Measurements from ENCODE around the gene ALDH4A1. TPM values are rescaled to one million over a fixed set of nuclear protein-coding genes. Genes with fewer than 3 reads are reported as not detected.

Gene ALDH4A1
- polyA plus RNA-seq, 3 donors from 2014 or later: 1.7 to 6.7 (median 3.8) TPM

GRCh38 chr1:18934205-18935000 is 32.0 kb upstream of the ALDH4A1 start:
- Mint-ChIP-seq H3K27ac (peak overlapping the region in 5 of 6 donors; percentile 11 to 82 (median 36)), H3K9me3 (no peaks in the 10 kb centered on the region), H3K4me3 (peak overlapping the region in 1 of 5 donors; percentile 2), H3K36me3 (no peaks in the 10 kb centered on the region), H3K4me1 (peaks cover 65 to 76% of the 10 kb centered on the region in 2 donors), H3K27me3 (ENCODE audit: low read depth in 3 of 3) (peaks cover 0 to 10% (median 4%) of the 10 kb centered on the region in 3 donors)
- DNase-seq: no peak

- Mint-ChIP-seq H3K27me3 (ENCODE audit: low read depth in 3 of 3) (peaks cover 1 to 8% (median 5%) of the 10 kb centered on the region in 3 donors), H3K36me3 (no peaks in the 10 kb centered on the region), H3K27ac (peak overlapping the region in 2 of 6 donors; percentile 13 to 37), H3K4me3 (no peak overlapping the region), H3K4me1 (peaks cover 77 to 84% of the 10 kb centered on the region in 2 donors), H3K9me3 (no peaks in the 10 kb centered on the region)
- DNase-seq: no peak
Observed at GRCh38 chr1:18932879-18933278, 30.5 kb upstream of the ALDH4A1 start.

GRCh38 chr1:18932387-18932786 is 30.0 kb upstream of the ALDH4A1 start:
- DNase-seq: no peak
- no peaks in the 10 kb centered on the region for H3K9me3 Mint-ChIP-seq

GRCh38 chr1:18931730-18932129 is 29.4 kb upstream of the ALDH4A1 start:
- Mint-ChIP-seq H3K27me3 (ENCODE audit: low read depth in 3 of 3) (peaks cover 8 to 12% (median 8%) of the 10 kb centered on the region in 3 donors), H3K9me3 (no peaks in the 10 kb centered on the region), H3K4me3 (peak overlapping the region in 2 of 5 donors; percentile 22 to 45), H3K36me3 (no peaks in the 10 kb centered on the region), H3K4me1 (peaks cover 82 to 90% of the 10 kb centered on the region in 2 donors), H3K27ac (peak overlapping the region in 4 of 6 donors; percentile 70 to 86 (median 72))
- DNase-seq: no peak

More at GRCh38 chr1:18932387-18932786, 30.0 kb upstream of the ALDH4A1 start:
- Mint-ChIP-seq H3K27ac (peak overlapping the region in 3 of 6 donors; percentile 13 to 86 (median 37)), H3K4me3 (no peak overlapping the region), H3K27me3 (ENCODE audit: low read depth in 3 of 3) (peaks cover 5 to 9% (median 5%) of the 10 kb centered on the region in 3 donors), H3K36me3 (no peaks in the 10 kb centered on the region), H3K4me1 (peaks cover 82 to 87% of the 10 kb centered on the region in 2 donors)

GRCh38 chr1:18929686-18930085 is 27.3 kb upstream of the ALDH4A1 start:
- Mint-ChIP-seq H3K36me3 (peaks cover 3 to 4% (median 3%) of the 10 kb centered on the region in 3 donors), H3K9me3 (no peaks in the 10 kb centered on the region), H3K27me3 (ENCODE audit: low read depth in 3 of 3) (peaks cover 13 to 16% (median 14%) of the 10 kb centered on the region in 3 donors), H3K4me1 (peaks cover 83 to 87% of the 10 kb centered on the region in 2 donors), H3K27ac (peak overlapping the region in 4 of 6 donors; percentile 69 to 89 (median 82)), H3K4me3 (peak overlapping the region; percentile 18 to 62 (median 42))
- DNase-seq: no peak

GRCh38 chr1:18928985-18929384 is 26.6 kb upstream of the ALDH4A1 start:
- H3K27me3 Mint-ChIP-seq (ENCODE audit: low read depth in 3 of 3): peaks cover 13 to 18% (median 14%) of the 10 kb centered on the region in 3 donors

GRCh38 chr1:18928406-18928805 is 26.1 kb upstream of the ALDH4A1 start:
- DNase-seq: no peak
- peak overlapping the region; percentile 88 to 99 (median 98) for H3K27ac Mint-ChIP-seq
- peaks cover 89 to 95% of the 10 kb centered on the region in 2 donors for H3K4me1 Mint-ChIP-seq
- H3K36me3 Mint-ChIP-seq: peaks cover 3 to 4% (median 3%) of the 10 kb centered on the region in 3 donors
- peak overlapping the region; percentile 90 to 95 (median 93) for H3K4me3 Mint-ChIP-seq
- H3K27me3 Mint-ChIP-seq (ENCODE audit: low read depth in 3 of 3): peaks cover 13 to 20% (median 14%) of the 10 kb centered on the region in 3 donors
- no peaks in the 10 kb centered on the region for H3K9me3 Mint-ChIP-seq

More at GRCh38 chr1:18928985-18929384, 26.6 kb upstream of the ALDH4A1 start:
- Mint-ChIP-seq H3K27ac (peak overlapping the region in 5 of 6 donors; percentile 59 to 99 (median 98)), H3K36me3 (peaks cover 3 to 4% (median 3%) of the 10 kb centered on the region in 3 donors), H3K9me3 (no peaks in the 10 kb centered on the region), H3K4me3 (peak overlapping the region; percentile 12 to 95 (median 35)), H3K4me1 (peaks cover 85 to 89% of the 10 kb centered on the region in 2 donors)
- DNase-seq: no peak

GRCh38 chr1:18927654-18928272 is 25.4 kb upstream of the ALDH4A1 start:
- DNase-seq: peak; percentile 53 to 59 (median 53)
- Mint-ChIP-seq H3K9me3 (no peaks in the 10 kb centered on the region), H3K27ac (peak overlapping the region; percentile 88 to 99 (median 98))

GRCh38 chr1:18927082-18927653 is 24.8 kb upstream of the ALDH4A1 start:
- DNase-seq: peak in 1 of 3 donors; percentile 25
- Mint-ChIP-seq H3K9me3 (no peaks in the 10 kb centered on the region), H3K27me3 (ENCODE audit: low read depth in 3 of 3) (peaks cover 12 to 17% (median 17%) of the 10 kb centered on the region in 3 donors), H3K4me3 (peak overlapping the region; percentile 90 to 95 (median 93)), H3K36me3 (peaks cover 3 to 4% (median 3%) of the 10 kb centered on the region in 3 donors), H3K27ac (peak overlapping the region; percentile 95 to 99 (median 98)), H3K4me1 (peaks cover 94% of the 10 kb centered on the region in 2 donors)

More at GRCh38 chr1:18927654-18928272, 25.4 kb upstream of the ALDH4A1 start:
- H3K4me1 Mint-ChIP-seq: peaks cover 94 to 98% of the 10 kb centered on the region in 2 donors
- H3K27me3 Mint-ChIP-seq (ENCODE audit: low read depth in 3 of 3): peaks cover 12 to 17% (median 17%) of the 10 kb centered on the region in 3 donors
- H3K36me3 Mint-ChIP-seq: peaks cover 3 to 4% (median 3%) of the 10 kb centered on the region in 3 donors
- H3K4me3 Mint-ChIP-seq: peak overlapping the region; percentile 90 to 95 (median 93)

- H3K27me3 Mint-ChIP-seq (ENCODE audit: low read depth in 3 of 3): peaks cover 12 to 17% (median 17%) of the 10 kb centered on the region in 3 donors
- H3K4me1 Mint-ChIP-seq: peaks cover 87 to 91% of the 10 kb centered on the region in 2 donors
- peak overlapping the region; percentile 90 to 95 (median 93) for H3K4me3 Mint-ChIP-seq
- peak; percentile 84 to 86 (median 85) for DNase-seq
- peak overlapping the region; percentile 95 to 99 (median 98) for H3K27ac Mint-ChIP-seq
- H3K9me3 Mint-ChIP-seq: no peaks in the 10 kb centered on the region
- H3K36me3 Mint-ChIP-seq: peaks cover 3 to 4% (median 3%) of the 10 kb centered on the region in 3 donors
Observed at GRCh38 chr1:18926315-18927081, 24.1 kb upstream of the ALDH4A1 start.

- peak overlapping the region; percentile 72 to 96 (median 88) for H3K27ac Mint-ChIP-seq
- peak overlapping the region; percentile 56 to 84 (median 58) for H3K4me3 Mint-ChIP-seq
- H3K27me3 Mint-ChIP-seq (ENCODE audit: low read depth in 3 of 3): peaks cover 12 to 17% (median 17%) of the 10 kb centered on the region in 3 donors
- H3K4me1 Mint-ChIP-seq: peaks cover 77 to 86% of the 10 kb centered on the region in 2 donors
- H3K36me3 Mint-ChIP-seq: peaks cover 3 to 4% (median 3%) of the 10 kb centered on the region in 3 donors
- H3K9me3 Mint-ChIP-seq: no peaks in the 10 kb centered on the region
- no peak for DNase-seq
Observed at GRCh38 chr1:18925279-18925678, 22.9 kb upstream of the ALDH4A1 start.

GRCh38 chr1:18924221-18924691 is 21.9 kb upstream of the ALDH4A1 start:
- Mint-ChIP-seq H3K4me3 (peak overlapping the region in 4 of 5 donors; percentile 66 to 84 (median 72)), H3K27ac (peak overlapping the region; percentile 72 to 95 (median 88)), H3K36me3 (peaks cover 3 to 4% (median 3%) of the 10 kb centered on the region in 3 donors), H3K4me1 (peaks cover 71 to 77% of the 10 kb centered on the region in 2 donors), H3K9me3 (no peaks in the 10 kb centered on the region), H3K27me3 (ENCODE audit: low read depth in 3 of 3) (peaks cover 12 to 17% (median 17%) of the 10 kb centered on the region in 3 donors)
- peak in 2 of 3 donors; percentile 20 to 27 for DNase-seq
